Tongue (tissue), 2 donors: ENCODE measurements around the gene NABP1. TPM values are rescaled to one million over a fixed set of nuclear protein-coding genes. Genes with fewer than 3 reads are reported as not detected.

Experiments
- DNase-seq: peaks from one replicate; pipeline ENCODE4 v3.0.0-alpha.2; 2015
- total RNA-seq: library from RNA; depleted of rRNA; stranded (reverse); fragments of >200 nt; gene quantifications from one replicate; pipeline ENCODE4 v1.2.3, GENCODE V29; 2014

NABP1 gene
- total RNA-seq, 1 donor from 2014 or later: 7.6 TPM

- DNase-seq: no peak
Observed at GRCh38 chr2:191649519-191649918, 28.4 kb upstream of the NABP1 start.

- no peak for DNase-seq
Observed at GRCh38 chr2:191650896-191651773, 26.8 kb upstream of the NABP1 start.

- no peak for DNase-seq
Observed at GRCh38 chr2:191653667-191654391, 24.1 kb upstream of the NABP1 start.

- DNase-seq: no peak
Observed at GRCh38 chr2:191656391-191656790, 21.5 kb upstream of the NABP1 start.

- DNase-seq: no peak
Observed at GRCh38 chr2:191656792-191657191, 21.1 kb upstream of the NABP1 start.

- DNase-seq: no peak
Observed at GRCh38 chr2:191657977-191658376, 20.0 kb upstream of the NABP1 start.

GRCh38 chr2:191659198-191659597, 18.7 kb upstream of the NABP1 start:
- DNase-seq: no peak

- no peak for DNase-seq
Observed at GRCh38 chr2:191660575-191660974, 17.4 kb upstream of the NABP1 start.

GRCh38 chr2:191661097-191661924, 16.6 kb upstream of the NABP1 start:
- DNase-seq: no peak

- no peak for DNase-seq
Observed at GRCh38 chr2:191664823-191665677, 12.9 kb upstream of the NABP1 start.

- no peak for DNase-seq
Observed at GRCh38 chr2:191666226-191666625, 11.7 kb upstream of the NABP1 start.

- DNase-seq: no peak
Observed at GRCh38 chr2:191666732-191667131, 11.2 kb upstream of the NABP1 start.

GRCh38 chr2:191670076-191670475, 7.9 kb upstream of the NABP1 start:
- DNase-seq: no peak

GRCh38 chr2:191670787-191671186, 7.1 kb upstream of the NABP1 start:
- no peak for DNase-seq

- DNase-seq: peak; percentile 29
Observed at GRCh38 chr2:191675807-191676721, 1.9 kb upstream of the NABP1 start.

GRCh38 chr2:191676790-191677645, 918 bp upstream of the NABP1 start:
- DNase-seq: peak; percentile 81

- DNase-seq: peak; percentile 48
Observed at GRCh38 chr2:191678437-191679100, 633 bp downstream of the NABP1 start.

GRCh38 chr2:191679818-191680600, 2.1 kb downstream of the NABP1 start:
- DNase-seq: no peak
